K562 (cell line): ENCODE measurements around the gene FARP2. TPM values are rescaled to one million over a fixed set of nuclear protein-coding genes. Genes with fewer than 3 reads are reported as not detected.

ENCODE experiments used
- ATAC-seq: fragments of 200-7000 bp; cut with Tn5 transposase; 3 replicates; pipeline ENCODE4 v1.9.1; 2020; ENCODE audit warnings: moderate library complexity
- BruUV-seq: library from RNA; stranded (reverse); fragments of 400-500 nt; replicated peaks from 2 replicates; lab custom pipeline; 2021; lab: Mats Ljungman, UMichigan
- CTCF ChIA-PET: fragments of 300-600 bp; formaldehyde crosslinking; extraction: SDS; loops from one replicate; lab custom pipeline; 2021; ENCODE audit warnings: low intra/inter-chr PET ratio; lab: Yijun Ruan, JAX
- POLR2A ChIA-PET: fragments of 300-600, 350-650 bp; sonication (Branson Sonifier 250); formaldehyde crosslinking; extraction: SDS; loops from one replicate; lab custom pipeline; 2021; ENCODE audit warnings: antibody characterized with exemption, inconsistent platforms; lab: Yijun Ruan, JAX
- DNase-seq, 4 experiments: peaks; one replicate each; pipeline versions ENCODE4 v3.0.0 to v3.0.0-alpha.2; 2011 to 2018; ENCODE audit warnings: low spot score in 3 of 4, mixed read lengths in 3 of 4; ENCODE audit errors: extremely low read depth in 1 of 4
- FAIRE-seq: peaks from 2 replicates; lab custom pipeline; 2011; peaks lifted over from hg19 to GRCh38; lab: Jason Lieb, UNC
- H2AFZ ChIP-seq: 2 replicates; pipeline ENCODE4 v1.6.0; 2011; ENCODE audit warnings: low read depth, low read length, control low read depth, inconsistent platforms
- H3K27ac ChIP-seq: fragments of 200-600 bp; 3 replicates; pipeline ENCODE4 v1.8.0; 2011; ENCODE audit warnings: low read depth, mild to moderate bottlenecking, control low read depth, inconsistent platforms, low read length, moderate library complexity, mixed read lengths; ENCODE audit errors: extremely low read depth
- H3K27me3 ChIP-seq, 2 experiments: fragments of 300-600 bp in 1 of 2; 2 replicates in 1 of 2; 3 replicates in 1 of 2; pipeline versions ENCODE4 v1.6.0 to v1.8.0; 2011; ENCODE audit warnings: inconsistent platforms in 2 of 2, low read length in 2 of 2, mild to moderate bottlenecking in 1 of 2, mixed read lengths in 1 of 2, moderate library complexity in 1 of 2; ENCODE audit not compliant: control insufficient read depth in 2 of 2, insufficient read depth in 2 of 2
- H3K36me3 ChIP-seq: fragments of 300-600 bp; 3 replicates; pipeline ENCODE4 v1.8.0; 2011; ENCODE audit warnings: mild to moderate bottlenecking, low read length, inconsistent platforms; ENCODE audit not compliant: control insufficient read depth, insufficient read depth
- H3K4me1 ChIP-seq, 2 experiments: fragments of 200-600 bp in 1 of 2; replicated peaks in 1 of 2; 2 replicates in 1 of 2; 3 replicates in 1 of 2; pipeline versions ENCODE4 v1.5.1 to v1.8.0; 2011; ENCODE audit warnings: inconsistent platforms in 2 of 2, low read length in 2 of 2, mild to moderate bottlenecking in 1 of 2, mixed read lengths in 1 of 2, moderate library complexity in 1 of 2; ENCODE audit not compliant: control insufficient read depth in 2 of 2, insufficient read depth in 2 of 2
- H3K4me2 ChIP-seq: 2 replicates; pipeline ENCODE4 v1.6.1; 2011; ENCODE audit warnings: low read length, control low read depth, inconsistent platforms, mixed read lengths; ENCODE audit not compliant: insufficient read depth
- H3K4me3 ChIP-seq: fragments of 200-600 bp; sonication (generic), shearing (Covaris generic); 2 replicates; pipeline ENCODE4 v1.5.1; 2016; ENCODE audit warnings: control low read depth, inconsistent platforms
- H3K79me2 ChIP-seq: fragments of 200-600 bp; 3 replicates; pipeline ENCODE4 v1.8.0; 2011; ENCODE audit warnings: low read length, inconsistent platforms; ENCODE audit not compliant: control insufficient read depth, insufficient read depth
- H3K9ac ChIP-seq, 2 experiments: 2 replicates each; pipeline versions ENCODE4 v1.6.0 to v1.6.1; 2011; ENCODE audit warnings: low read depth in 2 of 2, low read length in 2 of 2, control low read depth in 1 of 2, inconsistent platforms in 1 of 2, mild to moderate bottlenecking in 1 of 2, mixed read lengths in 1 of 2; ENCODE audit not compliant: insufficient read depth in 1 of 2
- H3K9me1 ChIP-seq: one replicate; pipeline ENCODE4 v1.6.0; 2011; ENCODE audit warnings: inconsistent platforms, mild to moderate bottlenecking, low read length, moderate library complexity; ENCODE audit not compliant: control insufficient read depth, insufficient read depth
- H3K9me3 ChIP-seq: replicated peaks from 2 replicates; pipeline ENCODE4 v1.5.1; 2011; ENCODE audit warnings: low read depth, low read length, inconsistent platforms; ENCODE audit not compliant: control insufficient read depth, insufficient read depth
- H4K20me1 ChIP-seq: replicated peaks from 2 replicates; pipeline ENCODE4 v1.6.1; 2011; ENCODE audit warnings: low read length, inconsistent platforms, mixed read lengths; ENCODE audit not compliant: control insufficient read depth, insufficient read depth
- CCNT2 ChIP-seq: IDR thresholded peaks from 2 replicates; pipeline ENCODE4 v1.6.1; 2011; ENCODE audit warnings: borderline replicate concordance, low read depth, mild to moderate bottlenecking, moderate library complexity, mixed read lengths, low read length; ENCODE audit not compliant: insufficient read length; ENCODE audit errors: extremely low read depth
- CEBPG ChIP-seq, 3 experiments: fragments of 200-800 bp in 1 of 3; sonication (Bioruptor generic) in 1 of 3; sonication (generic) in 1 of 3; formaldehyde crosslinking in 1 of 3; IDR thresholded peaks in 2 of 3; conservative IDR thresholded peaks in 1 of 3; 2 replicates each; pipeline versions ENCODE4 v1.6.1 to v1.8.0; 2016 to 2022; ENCODE audit warnings: missing compliant biosample characterization in 2 of 3, missing genetic modification characterization in 2 of 3, mild to moderate bottlenecking in 1 of 3, missing genetic modification reagents in 1 of 3
- FIP1L1 ChIP-seq: fragments of 200-400 bp; formaldehyde crosslinking; IDR thresholded peaks from 2 replicates; pipeline ENCODE4 v1.6.1; 2018; ENCODE audit warnings: mild to moderate bottlenecking, low read depth, low read length; ENCODE audit not compliant: poor library complexity, severe bottlenecking
- GATAD2A ChIP-seq: fragments of 450-650 bp; IDR thresholded peaks from 2 replicates; pipeline ENCODE4 v1.6.1; 2017
- HMGN3 ChIP-seq: IDR thresholded peaks from 2 replicates; pipeline ENCODE4 v1.6.1; 2011; ENCODE audit warnings: borderline replicate concordance, low read depth, mild to moderate bottlenecking, mixed read lengths, low read length; ENCODE audit not compliant: insufficient read length; ENCODE audit errors: extremely low read depth
- L3MBTL2 ChIP-seq: fragments of 450-650 bp; IDR thresholded peaks from 2 replicates; pipeline ENCODE4 v1.6.1; 2016; ENCODE audit warnings: mild to moderate bottlenecking, moderate library complexity
- MYBL2 ChIP-seq, 2 experiments: fragments of 450-650 bp in 1 of 2; sonication (generic) in 1 of 2; formaldehyde crosslinking in 1 of 2; IDR thresholded peaks; 2 replicates each; pipeline versions ENCODE4 v1.6.1 to v1.8.1; 2017 to 2022; ENCODE audit warnings: borderline replicate concordance in 1 of 2, inconsistent platforms in 1 of 2, low read depth in 1 of 2, mild to moderate bottlenecking in 1 of 2, missing genetic modification reagents in 1 of 2, moderate library complexity in 1 of 2
- NFRKB ChIP-seq: fragments of 450-650 bp; IDR thresholded peaks from 2 replicates; pipeline ENCODE4 v1.6.1; 2016; ENCODE audit warnings: low read depth
- POLR2G ChIP-seq: fragments of 200-400 bp; formaldehyde crosslinking; IDR thresholded peaks from 2 replicates; pipeline ENCODE4 v1.6.1; 2017; ENCODE audit warnings: low read depth, mild to moderate bottlenecking, antibody characterized with exemption, low read length, moderate library complexity
- RAD21 ChIP-seq, 2 experiments: fragments of 250-450 bp in 1 of 2; fragments of 450-650 bp in 1 of 2; sonication (Bioruptor Pico) in 1 of 2; formaldehyde crosslinking in 1 of 2; IDR thresholded peaks in 1 of 2; conservative IDR thresholded peaks in 1 of 2; 2 replicates each; pipeline versions ENCODE4 v1.4.0 to v1.8.0; 2020 to 2022; ENCODE audit warnings: mild to moderate bottlenecking in 2 of 2, moderate library complexity in 1 of 2
- SAP30 ChIP-seq: fragments of 200-600 bp; sonication (generic); IDR thresholded peaks from 2 replicates; pipeline ENCODE4 v1.6.1; 2012; ENCODE audit warnings: borderline replicate concordance, low read depth, mild to moderate bottlenecking, moderate library complexity, low read length, control low read depth, inconsistent platforms; ENCODE audit not compliant: insufficient read depth, poor library complexity, severe bottlenecking
- ZBTB12 ChIP-seq: fragments of 250-450 bp; sonication (Bioruptor Pico); IDR thresholded peaks from 2 replicates; pipeline ENCODE4 v1.4.0; 2020
- ZNF184 ChIP-seq: sonication (generic); formaldehyde crosslinking; IDR thresholded peaks from 2 replicates; pipeline ENCODE4 v1.5.0; 2020; ENCODE audit warnings: missing genetic modification reagents
- ZNF431 ChIP-seq: sonication (generic); formaldehyde crosslinking; IDR thresholded peaks from 2 replicates; pipeline ENCODE4 v1.8.0; 2022; ENCODE audit warnings: mild to moderate bottlenecking, missing genetic modification reagents
- WGBS: fragments of 100-300 bp; shearing (Covaris generic); methylation state at CpG from one replicate; pipeline ENCODE4 v1.1.6; 2016; ENCODE audit warnings: low coverage, mixed read lengths; ENCODE audit not compliant: insufficient coverage; ENCODE audit errors: missing lambda C conversion rate; 5-methylcytosine and 5-hydroxymethylcytosine counted together
- in situ Hi-C: fragments of 300-500 bp; cut with MboI; formaldehyde crosslinking; loops from 4 replicates; pipeline ENCODE4 v1.15.0; 2018; ENCODE audit warnings: inconsistent platforms, mixed read lengths
- intact Hi-C: fragments of 100-400 bp; cut with micrococcal nuclease; formaldehyde crosslinking; loops from 2 replicates; pipeline ENCODE4 v1.14.2; 2022
- polyA plus RNA-seq, 8 experiments: library from polyadenylated mRNA; depleted of rRNA in 4 of 8; stranded (reverse) in 5 of 8; unstranded in 3 of 8; fragments of >200 nt; fragmentation: Nextera tagmentation in 2 of 8; fragmentation: Illumina TruSeq in 1 of 8; extraction: Ambion mirVana in 2 of 8; extraction: Trizol in 1 of 8; gene quantifications; 2 replicates each; pipeline versions ENCODE4 v1.2.1 to v1.2.3, GENCODE V29; 2011 to 2014; ENCODE audit warnings: inconsistent platforms in 1 of 8, missing spikeins in 1 of 8
- total RNA-seq, 7 experiments: library from RNA; depleted of rRNA in 6 of 7; stranded (reverse); fragments of >200 nt in 6 of 7; fragmentation: Illumina TruSeq in 2 of 7; extraction: Trizol in 2 of 7; gene quantifications; 2 replicates each; pipeline versions ENCODE4 v1.2.1 to v1.2.3, GENCODE V29; 2011 to 2021; ENCODE audit warnings: low replicate concordance in 1 of 7
- TF ChIP-seq, protein P1 (sequence below): sonication (generic); formaldehyde crosslinking; IDR thresholded peaks from 2 replicates; pipeline ENCODE4 v1.8.0; 2022; ENCODE audit warnings: mild to moderate bottlenecking, missing genetic modification reagents, borderline replicate concordance

The FARP2 gene
- total and polyA plus RNA-seq, 9 of the 15 experiments (the other 6 are each of a cell fraction or from before 2014, with no cell fraction given): 4.1 to 38.1 (median 21.1) TPM

DNA sequence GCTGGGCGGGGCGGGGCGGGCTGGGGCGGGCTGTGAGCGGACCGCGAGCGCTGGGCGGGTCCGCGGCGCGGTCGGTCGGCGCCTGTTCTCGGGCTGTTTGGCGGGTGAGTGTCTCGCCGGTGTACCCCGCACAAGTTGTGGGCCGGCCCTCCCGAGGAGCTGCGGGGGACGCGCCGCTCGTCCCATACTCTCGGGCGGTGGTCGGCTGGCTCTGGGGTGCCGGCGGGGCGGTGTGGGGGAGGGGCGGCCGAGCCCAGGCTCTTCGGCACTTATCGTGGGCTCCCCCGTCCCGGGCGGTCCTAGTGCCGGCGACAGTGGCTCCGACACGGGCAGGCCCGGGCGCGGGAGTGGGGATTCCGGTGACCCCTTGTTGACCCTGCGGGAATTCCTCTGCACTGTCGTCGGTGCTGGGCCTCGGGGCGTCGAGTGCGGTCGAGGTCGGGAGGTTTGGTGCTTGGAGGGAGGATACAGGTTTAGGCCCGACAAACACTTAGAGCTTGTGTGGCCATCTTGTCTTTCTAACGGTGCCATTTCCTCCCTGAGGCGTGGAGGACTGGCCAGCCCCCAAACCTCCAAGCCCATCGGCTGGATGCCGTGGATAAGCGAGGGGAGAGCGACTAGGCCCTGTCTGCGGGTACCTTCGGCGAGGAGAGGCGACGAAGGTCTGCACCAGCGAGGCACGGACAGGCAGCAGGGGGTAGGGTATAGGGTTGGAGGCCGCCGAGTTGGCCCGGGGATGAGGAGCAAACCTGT lies 40.0 kb upstream of the FARP2 start, which contains the start of gene SEPTIN2:
Gene SEPTIN2, plus strand, starts transcription at position 47 of the 753 bp plus-strand sequence. CDS start 8,308 bp downstream, outside the sequence.
- Histone ChIP-seq H3K4me3 (peak within 1 kb of the TSS; percentile 93), H3K4me1 (peaks cover 13 to 37% of the 10 kb centered on the region in 2 experiments; a peak in 4 of 5 replicates), H3K27me3 (no peaks in the 10 kb centered on the region), H3K36me3 (peaks cover 42% of the 10 kb centered on the region; the same call in 2 of the 3 replicates), H3K27ac (peak within 1 kb of the TSS; percentile 100), H3K9me3 (no peaks in the 10 kb centered on the region), H3K9ac (peak within 1 kb of the TSS; percentile 100), H3K4me2 (peak within 1 kb of the TSS; percentile 99), H4K20me1 (peaks cover 18% of the 10 kb centered on the region), H3K79me2 (peaks cover 96% of the 10 kb centered on the region), H2AFZ (peak within 1 kb of the TSS; percentile 94), H3K9me1 (no peaks in the 10 kb centered on the region)
- CTCF ChIA-PET: no interaction called here
- FAIRE-seq: no peak
- BruUV-seq: no TSS peak
- WGBS: under 1% methylated on average over 31 of the region's 75 CpGs
- in situ Hi-C loops: no loop called here
- POLR2A ChIA-PET: interaction anchor here (1.5 to 4.4 kb wide), 3 partner anchors 12 to 32 kb away, joined by 5 to 64 read pairs (median 7); no protein-coding TSS in a partner anchor
- DNase-seq: peak in 3 of 4 experiments; percentile 19 to 82 (median 82)
- ATAC-seq: peak; percentile 70
- intact Hi-C loops: loop anchor here (5.0 kb wide), 1 partner anchor 39 kb away; no protein-coding TSS in a partner anchor
- TF ChIP-seq ZBTB12 (CRISPR knock-in tag): 0 out of 2 replicates have a peak, but pooled peaks have one; percentile 32
- TF ChIP-seq, protein P1, sequence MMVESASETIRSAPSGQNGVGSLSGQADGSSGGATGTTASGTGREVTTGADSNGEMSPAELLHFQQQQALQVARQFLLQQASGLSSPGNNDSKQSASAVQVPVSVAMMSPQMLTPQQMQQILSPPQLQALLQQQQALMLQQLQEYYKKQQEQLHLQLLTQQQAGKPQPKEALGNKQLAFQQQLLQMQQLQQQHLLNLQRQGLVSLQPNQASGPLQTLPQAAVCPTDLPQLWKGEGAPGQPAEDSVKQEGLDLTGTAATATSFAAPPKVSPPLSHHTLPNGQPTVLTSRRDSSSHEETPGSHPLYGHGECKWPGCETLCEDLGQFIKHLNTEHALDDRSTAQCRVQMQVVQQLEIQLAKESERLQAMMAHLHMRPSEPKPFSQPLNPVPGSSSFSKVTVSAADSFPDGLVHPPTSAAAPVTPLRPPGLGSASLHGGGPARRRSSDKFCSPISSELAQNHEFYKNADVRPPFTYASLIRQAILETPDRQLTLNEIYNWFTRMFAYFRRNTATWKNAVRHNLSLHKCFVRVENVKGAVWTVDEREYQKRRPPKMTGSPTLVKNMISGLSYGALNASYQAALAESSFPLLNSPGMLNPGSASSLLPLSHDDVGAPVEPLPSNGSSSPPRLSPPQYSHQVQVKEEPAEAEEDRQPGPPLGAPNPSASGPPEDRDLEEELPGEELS: peak; percentile 46; the same call in 1 of the 2 replicates
- peak; percentile 60; the same call in 1 of the 2 replicates for TF ChIP-seq L3MBTL2
- no peak for TF ChIP-seq ZNF184
- peak; percentile 83 for TF ChIP-seq POLR2G
- peak; percentile 73 for TF ChIP-seq SAP30
- TF ChIP-seq MYBL2 (IDR thresholded peaks at IDR 0.05; ENCODE audit: low read depth): no peak
- TF ChIP-seq MYBL2 (CRISPR knock-in tag; IDR thresholded peaks at IDR 0.05; ENCODE audit: borderline replicate concordance): no peak
- no peak for TF ChIP-seq CEBPG (CRISPR knock-in tag; IDR thresholded peaks at IDR 0.05)
- peak in 1 of 2 experiments; percentile 60; a peak in 1 of 4 replicates for TF ChIP-seq CEBPG (tag; conservative IDR thresholded peaks at IDR 0.05 in 1 of 2, IDR thresholded peaks at IDR 0.05 in 1 of 2)
- 0 out of 2 replicates have a peak, but pooled peaks have one; percentile 22 for TF ChIP-seq GATAD2A
- TF ChIP-seq CCNT2: peak; percentile 48
- peak; percentile 16 for TF ChIP-seq HMGN3
- TF ChIP-seq RAD21 (CRISPR knock-in tag; conservative IDR thresholded peaks at IDR 0.05 in 1 of 2, IDR thresholded peaks at IDR 0.05 in 1 of 2): no peak
- TF ChIP-seq FIP1L1: peak; percentile 57
- 0 out of 2 replicates have a peak, but pooled peaks have one; percentile 18 for TF ChIP-seq ZNF431 (CRISPR knock-in tag)
- TF ChIP-seq NFRKB: peak; percentile 43; the same call in 1 of the 2 replicates
